AG09309 (cell line): ENCODE results near the gene MRI1.
A peak's percentile ranks its signal among the peaks of the same experiment; 100 is the strongest.
"Not testable (repeated sequence)": the region's sequence is repeated elsewhere in the genome, so short reads cannot be mapped to it uniquely, and the experiment has no call there.

Experiments
- DNase-seq: peaks from one replicate; pipeline ENCODE4 v3.0.0-alpha.2; 2010; ENCODE audit warnings: low read depth
- H3K4me3 ChIP-seq: 2 replicates; pipeline ENCODE4 v1.5.1; 2011; ENCODE audit warnings: mild to moderate bottlenecking, low read depth, low read length, moderate library complexity; ENCODE audit not compliant: control insufficient read depth
- CTCF ChIP-seq: IDR thresholded peaks from 2 replicates; pipeline ENCODE4 v1.5.1; 2011; ENCODE audit warnings: mild to moderate bottlenecking, low read depth, low read length, inconsistent platforms; ENCODE audit not compliant: insufficient read depth, control insufficient read depth; ENCODE audit errors: missing control alignments

Gene MRI1

GRCh38 chr19:13790354-13790753 is 26.0 kb downstream of the MRI1 start:
- peak; percentile 49 for DNase-seq
- no peak overlapping the region for H3K4me3 ChIP-seq
- no peak for TF ChIP-seq CTCF

GRCh38 chr19:13793317-13793716 is 29.0 kb downstream of the MRI1 start:
- H3K4me3 ChIP-seq, DNase-seq: not testable (repeated sequence)

DNA sequence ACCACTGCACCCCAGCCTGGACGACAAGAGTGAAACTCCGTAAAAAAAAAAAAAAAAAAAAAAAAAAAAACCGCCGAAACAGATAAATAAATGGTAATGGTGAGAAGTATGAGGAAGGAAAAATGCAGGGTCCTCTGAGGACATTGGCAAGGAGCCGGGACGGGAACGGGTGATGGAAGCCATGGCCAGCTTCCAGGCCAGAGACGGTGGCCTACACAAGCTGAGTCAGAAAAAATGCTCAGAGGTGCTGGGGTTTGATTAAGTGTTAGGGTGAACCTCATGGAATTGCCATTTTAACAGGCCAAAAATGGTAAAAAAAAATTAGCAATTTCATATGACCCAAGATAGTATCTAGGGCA is 30.1 kb downstream of the MRI1 start:
- TF ChIP-seq CTCF: no peak
- peak; percentile 83 for DNase-seq

DNA sequence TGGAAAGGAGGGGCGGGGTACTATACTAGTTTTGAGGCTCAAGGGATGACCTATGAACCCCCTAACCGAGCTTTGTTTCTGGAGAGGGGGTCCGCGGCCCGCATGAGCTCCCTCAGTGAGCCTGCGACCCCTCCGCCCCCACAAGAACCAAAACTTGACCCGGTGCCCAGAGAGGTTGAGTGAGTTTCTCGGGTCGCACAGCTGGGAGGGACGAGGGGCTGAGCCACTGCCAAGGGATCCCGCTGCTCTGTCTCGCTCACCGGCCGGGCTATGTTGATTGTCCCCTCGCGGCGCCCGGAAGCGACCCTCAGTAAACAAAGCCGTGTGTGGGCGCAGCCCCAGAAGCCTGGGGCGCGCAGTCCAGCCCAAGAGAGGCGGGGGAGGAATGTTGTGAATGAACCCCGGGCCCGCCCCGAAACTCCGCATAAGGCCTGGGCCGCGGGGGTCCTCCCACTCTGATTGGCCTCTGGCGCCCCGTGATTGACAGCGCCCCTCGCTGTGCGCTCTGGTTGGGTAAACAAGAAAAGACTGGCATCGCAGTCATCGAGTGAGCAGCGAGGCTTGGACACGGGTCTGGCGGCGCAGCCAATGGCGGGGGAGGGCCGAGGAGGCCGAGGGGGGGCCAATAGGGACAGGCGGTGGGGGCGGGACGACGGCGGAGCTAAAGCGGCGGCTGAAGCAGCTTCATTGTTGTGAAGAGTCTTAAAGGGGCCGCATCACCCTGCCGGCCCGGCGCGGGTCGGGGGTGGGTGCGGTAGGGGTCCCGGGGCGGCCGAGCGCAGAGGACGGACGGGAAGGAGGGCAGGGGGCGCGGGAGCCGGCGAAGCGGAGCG is 30.7 kb downstream of the MRI1 start, which contains the start of gene ZSWIM4:
Gene ZSWIM4 (plus strand): TSS at position 687 of the 833 bp plus-strand sequence. CDS start 206 bp downstream, outside the sequence.
- peak within 1 kb of the TSS; percentile 95 for H3K4me3 ChIP-seq
- DNase-seq: peak; percentile 98
- TF ChIP-seq CTCF: no peak

More for the DNA sequence above, 30.1 kb downstream of the MRI1 start:
- peak overlapping the region; percentile 80 for H3K4me3 ChIP-seq

DNA sequence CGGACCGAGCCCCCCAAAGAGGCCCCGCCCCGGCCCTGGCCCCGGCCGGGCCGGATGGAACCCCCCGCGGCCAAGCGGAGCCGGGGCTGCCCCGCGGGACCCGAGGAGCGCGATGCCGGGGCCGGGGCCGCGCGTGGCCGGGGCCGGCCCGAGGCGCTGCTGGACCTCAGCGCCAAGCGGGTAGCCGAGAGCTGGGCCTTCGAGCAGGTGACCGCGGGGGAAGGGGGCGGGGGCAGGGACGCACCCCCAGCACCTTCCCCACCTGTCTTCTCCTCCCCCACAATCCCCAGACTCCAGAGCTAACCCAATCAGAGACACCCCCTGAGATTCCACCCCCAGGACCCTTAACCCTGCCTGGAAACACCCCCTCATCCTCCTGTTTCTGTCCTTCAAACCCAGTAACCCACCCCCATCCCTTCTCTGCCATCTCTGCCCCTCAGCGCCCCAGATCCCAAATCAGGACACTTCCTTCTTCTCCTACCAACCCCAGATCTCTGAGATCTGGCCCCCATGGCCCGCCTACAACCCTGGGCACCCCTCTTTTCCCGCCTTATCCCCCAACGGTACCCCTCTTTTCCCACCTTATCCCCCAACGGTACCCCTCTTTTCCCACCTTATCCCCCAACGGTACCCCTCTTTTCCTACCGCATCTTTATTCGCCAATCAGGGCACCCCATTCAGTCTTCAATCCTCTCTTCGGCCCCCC is 31.4 kb downstream of the MRI1 start:
- no peak for TF ChIP-seq CTCF
- peak overlapping the region; percentile 95 for H3K4me3 ChIP-seq
- no peak for DNase-seq

GRCh38 chr19:13796301-13797057 is 32.2 kb downstream of the MRI1 start:
- peak overlapping the region; percentile 95 for H3K4me3 ChIP-seq
- DNase-seq: peak; percentile 91
- peak; percentile 37 for TF ChIP-seq CTCF
